ENCODE data around the gene MBOAT2.
A peak's percentile ranks its signal among the peaks of the same experiment; 100 is the strongest.

DNA sequence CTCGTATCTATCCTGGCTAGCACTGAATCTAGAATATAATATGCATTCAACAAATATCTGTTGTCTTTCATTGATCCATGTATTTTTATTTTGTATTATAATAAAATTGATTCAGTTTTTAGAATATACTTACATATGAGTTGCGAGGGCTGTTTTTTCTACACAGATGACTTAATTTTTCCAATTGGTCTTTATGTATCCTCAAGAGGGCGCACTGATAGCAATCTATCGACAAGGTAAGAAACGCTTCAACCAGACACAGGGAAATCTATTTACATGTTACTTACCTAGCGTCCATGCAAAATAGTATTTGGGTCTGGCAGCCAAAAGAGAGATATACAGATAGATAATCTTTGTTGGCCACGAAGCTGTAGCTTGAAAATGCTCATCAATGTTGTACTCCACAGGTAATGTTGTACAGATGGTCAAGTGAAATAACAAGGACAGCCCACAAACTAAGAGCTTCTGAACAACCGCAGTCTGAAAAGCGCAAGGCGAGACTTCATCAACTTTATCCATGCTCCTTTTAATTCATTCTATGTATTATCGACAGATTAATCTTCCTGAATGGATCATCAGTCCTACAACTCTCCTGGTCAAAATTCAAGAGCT, 130.6 kb downstream of the MBOAT2 start:
- TF ChIP-seq, protein P1, sequence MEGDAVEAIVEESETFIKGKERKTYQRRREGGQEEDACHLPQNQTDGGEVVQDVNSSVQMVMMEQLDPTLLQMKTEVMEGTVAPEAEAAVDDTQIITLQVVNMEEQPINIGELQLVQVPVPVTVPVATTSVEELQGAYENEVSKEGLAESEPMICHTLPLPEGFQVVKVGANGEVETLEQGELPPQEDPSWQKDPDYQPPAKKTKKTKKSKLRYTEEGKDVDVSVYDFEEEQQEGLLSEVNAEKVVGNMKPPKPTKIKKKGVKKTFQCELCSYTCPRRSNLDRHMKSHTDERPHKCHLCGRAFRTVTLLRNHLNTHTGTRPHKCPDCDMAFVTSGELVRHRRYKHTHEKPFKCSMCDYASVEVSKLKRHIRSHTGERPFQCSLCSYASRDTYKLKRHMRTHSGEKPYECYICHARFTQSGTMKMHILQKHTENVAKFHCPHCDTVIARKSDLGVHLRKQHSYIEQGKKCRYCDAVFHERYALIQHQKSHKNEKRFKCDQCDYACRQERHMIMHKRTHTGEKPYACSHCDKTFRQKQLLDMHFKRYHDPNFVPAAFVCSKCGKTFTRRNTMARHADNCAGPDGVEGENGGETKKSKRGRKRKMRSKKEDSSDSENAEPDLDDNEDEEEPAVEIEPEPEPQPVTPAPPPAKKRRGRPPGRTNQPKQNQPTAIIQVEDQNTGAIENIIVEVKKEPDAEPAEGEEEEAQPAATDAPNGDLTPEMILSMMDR (conservative IDR thresholded peaks at IDR 0.05; ENCODE audit: low read depth, low read length): peak; percentile 77
- TF ChIP-seq EZH2 (IDR thresholded peaks at IDR 0.05; ENCODE audit: low read length, unreplicated experiment): no peak
